KMS-11 (cell line): Measurements from ENCODE around the gene SUGCT.

Experiments used
- H2AFZ ChIP-seq: fragments of 200-600 bp; sonication (generic); 2 replicates; pipeline ENCODE4 v1.6.1; 2016; ENCODE audit warnings: antibody characterized with exemption, mixed run types, low read depth
- H3K27ac ChIP-seq: fragments of 200-600 bp; sonication (generic); 2 replicates; pipeline ENCODE4 v1.6.1; 2016; ENCODE audit warnings: mild to moderate bottlenecking, mixed run types
- H3K27me3 ChIP-seq: fragments of 200-600 bp; sonication (generic); 2 replicates; pipeline ENCODE4 v1.6.1; 2017; ENCODE audit warnings: mild to moderate bottlenecking, low read depth, mixed run types, moderate library complexity; ENCODE audit not compliant: insufficient read depth
- H3K36me3 ChIP-seq: fragments of 200-600 bp; sonication (generic); 2 replicates; pipeline ENCODE4 v1.6.1; 2017; ENCODE audit warnings: mild to moderate bottlenecking, mixed run types; ENCODE audit not compliant: insufficient read depth
- H3K4me1 ChIP-seq: fragments of 200-600 bp; sonication (generic); 2 replicates; pipeline ENCODE4 v1.6.1; 2016; ENCODE audit warnings: mild to moderate bottlenecking, low read depth, mixed run types; ENCODE audit not compliant: poor library complexity, severe bottlenecking
- H3K4me2 ChIP-seq: fragments of 200-600 bp; sonication (generic); 2 replicates; pipeline ENCODE4 v1.7.0; 2016; ENCODE audit warnings: mild to moderate bottlenecking, mixed run types
- H3K4me3 ChIP-seq: fragments of 200-600 bp; sonication (generic); IDR thresholded peaks from 2 replicates; pipeline ENCODE4 v1.6.1; 2017; ENCODE audit warnings: low read depth, low read length, mixed read lengths; ENCODE audit not compliant: insufficient read depth
- H3K79me2 ChIP-seq: fragments of 200-600 bp; sonication (generic); 2 replicates; pipeline ENCODE4 v1.6.1; 2016; ENCODE audit warnings: low read depth, mixed run types; ENCODE audit not compliant: insufficient read depth
- H3K9ac ChIP-seq: fragments of 200-600 bp; sonication (generic); 2 replicates; pipeline ENCODE4 v1.6.1; 2016; ENCODE audit warnings: mild to moderate bottlenecking, mixed run types
- H4K20me1 ChIP-seq: fragments of 200-600 bp; sonication (generic); 2 replicates; pipeline ENCODE4 v1.6.1; 2016; ENCODE audit warnings: mild to moderate bottlenecking, mixed run types; ENCODE audit not compliant: insufficient read depth
- CTCF ChIP-seq: fragments of 200-600 bp; sonication (generic); conservative IDR thresholded peaks from 2 replicates; pipeline ENCODE4 v1.6.1; 2017; ENCODE audit warnings: low read depth, mild to moderate bottlenecking, antibody characterized with exemption, low read length, moderate library complexity, mixed read lengths

SUGCT gene

GRCh38 chr7:40329601-40330153 lies 194.9 kb downstream of the SUGCT start:
- TF ChIP-seq CTCF: peak; percentile 95
- no peak overlapping the region for H3K4me2 ChIP-seq
- H3K4me1 ChIP-seq: peaks cover 11% of the 10 kb centered on the region
- H3K27ac ChIP-seq: no peak overlapping the region
- no peak overlapping the region for H3K9ac ChIP-seq
- H4K20me1 ChIP-seq: no peaks in the 10 kb centered on the region
- H3K36me3 ChIP-seq: no peaks in the 10 kb centered on the region
- H2AFZ ChIP-seq: no peak overlapping the region
- no peaks in the 10 kb centered on the region for H3K79me2 ChIP-seq
- H3K4me3 ChIP-seq: no peak overlapping the region
- H3K27me3 ChIP-seq: no peaks in the 10 kb centered on the region

DNA sequence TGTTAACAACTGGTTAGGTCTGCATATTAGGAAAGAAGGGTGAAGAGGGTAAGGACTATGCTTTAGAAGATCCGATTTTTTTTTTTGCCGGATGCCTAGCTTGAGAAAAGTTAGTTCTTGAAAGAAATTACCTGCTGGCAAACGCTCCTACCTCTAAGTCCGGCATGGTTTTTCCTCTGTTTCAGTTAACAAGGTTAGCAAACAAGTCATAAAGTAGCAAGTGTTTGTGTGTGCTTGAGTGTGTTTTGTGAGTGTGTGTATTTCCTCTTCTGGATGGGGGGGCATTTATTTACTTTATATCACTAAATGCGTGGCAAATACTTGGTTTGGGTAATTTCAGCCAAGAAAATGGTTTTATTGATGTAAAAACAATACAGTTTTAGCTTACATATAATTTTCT lies 195.6 kb downstream of the SUGCT start:
- no peak overlapping the region for H3K4me3 ChIP-seq
- no peaks in the 10 kb centered on the region for H3K27me3 ChIP-seq
- TF ChIP-seq CTCF: no peak
- H3K9ac ChIP-seq: no peak overlapping the region
- no peaks in the 10 kb centered on the region for H3K79me2 ChIP-seq
- peaks cover 11% of the 10 kb centered on the region for H3K4me1 ChIP-seq
- no peaks in the 10 kb centered on the region for H4K20me1 ChIP-seq
- no peak overlapping the region for H3K4me2 ChIP-seq
- no peak overlapping the region for H2AFZ ChIP-seq
- no peak overlapping the region for H3K27ac ChIP-seq
- H3K36me3 ChIP-seq: no peaks in the 10 kb centered on the region

DNA sequence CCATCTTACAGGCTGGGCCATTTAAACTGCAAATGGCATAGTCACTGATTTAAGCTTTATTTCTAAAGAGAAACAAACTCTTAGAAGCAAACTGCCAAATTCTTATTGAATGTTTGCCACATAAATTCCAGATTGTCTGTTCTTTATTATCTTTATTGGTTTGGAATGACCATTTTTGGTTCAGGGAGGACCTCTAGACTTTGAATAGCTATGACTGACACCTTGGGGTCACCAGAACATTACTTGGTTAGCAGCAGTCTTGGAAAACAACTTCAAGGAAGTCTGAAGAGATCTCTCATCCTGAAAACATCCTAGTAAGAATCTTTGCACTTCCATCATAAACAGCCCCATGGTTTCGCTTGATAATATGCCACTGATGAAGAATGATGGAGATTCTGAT lies 197.1 kb downstream of the SUGCT start:
- Histone ChIP-seq H3K27me3 (no peaks in the 10 kb centered on the region), H4K20me1 (no peaks in the 10 kb centered on the region), H3K9ac (no peak overlapping the region), H3K36me3 (no peaks in the 10 kb centered on the region), H2AFZ (no peak overlapping the region), H3K4me2 (no peak overlapping the region), H3K79me2 (no peaks in the 10 kb centered on the region), H3K4me1 (peaks cover 11% of the 10 kb centered on the region), H3K27ac (no peak overlapping the region), H3K4me3 (no peak overlapping the region)
- TF ChIP-seq CTCF: no peak

DNA sequence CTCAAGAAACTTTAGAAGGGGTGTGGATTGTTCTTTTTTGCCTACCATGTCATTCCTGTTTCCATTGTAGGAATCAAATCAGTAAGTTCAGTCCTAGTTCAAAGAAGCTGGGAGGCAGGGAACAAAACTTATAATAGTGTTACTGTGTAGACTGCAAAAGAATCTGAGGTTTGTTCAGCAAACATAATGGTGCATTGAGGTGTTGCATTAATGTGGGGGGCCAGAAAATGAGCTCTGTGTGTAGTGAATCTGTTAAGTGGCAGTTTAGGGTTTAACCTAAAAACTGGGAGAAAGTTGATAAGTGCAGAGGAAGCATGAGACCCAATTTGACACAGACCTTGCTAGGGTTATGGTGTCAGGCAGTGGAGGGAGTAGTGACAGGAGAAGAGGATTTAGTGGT lies 197.7 kb downstream of the SUGCT start:
- Histone ChIP-seq H3K4me2 (no peak overlapping the region), H2AFZ (no peak overlapping the region), H3K4me3 (no peak overlapping the region), H3K27ac (no peak overlapping the region), H4K20me1 (no peaks in the 10 kb centered on the region), H3K27me3 (no peaks in the 10 kb centered on the region), H3K36me3 (no peaks in the 10 kb centered on the region), H3K79me2 (no peaks in the 10 kb centered on the region), H3K4me1 (peaks cover 11% of the 10 kb centered on the region), H3K9ac (no peak overlapping the region)
- no peak for TF ChIP-seq CTCF
